Activated naive CD8-positive, alpha-beta T cell treated with anti-CD3 and anti-CD28 coated beads, Interleukin-2, amount 50 U/mL, for 24 hours (primary cell): ENCODE measurements around the gene CYP2A6.
"Not testable (repeated sequence)": the region's sequence is repeated elsewhere in the genome, so short reads cannot be mapped to it uniquely, and the experiment has no call there.

ENCODE experiments used
- ATAC-seq: fragments of 150-1000 bp; cut with Tn5 transposase; one replicate; pipeline ENCODE4 v1.10.0; 2021
- DNase-seq: peaks from one replicate; pipeline ENCODE4 v3.0.0; 2021
- H3K27ac Mint-ChIP-seq: one replicate; pipeline ENCODE4 v1.8.0; 2021; ENCODE audit warnings: mild to moderate bottlenecking, mixed read lengths
- H3K27me3 Mint-ChIP-seq: one replicate; pipeline ENCODE4 v1.8.0; 2021; ENCODE audit warnings: mixed read lengths
- H3K36me3 Mint-ChIP-seq: one replicate; pipeline ENCODE4 v1.8.0; 2021; ENCODE audit warnings: low read depth, mixed read lengths
- H3K4me1 Mint-ChIP-seq: one replicate; pipeline ENCODE4 v1.8.0; 2021; ENCODE audit warnings: mixed read lengths
- H3K4me3 Mint-ChIP-seq: one replicate; pipeline ENCODE4 v1.8.0; 2021; ENCODE audit warnings: mild to moderate bottlenecking, moderate library complexity, mixed read lengths
- H3K9me3 Mint-ChIP-seq: one replicate; pipeline ENCODE4 v1.8.0; 2021; ENCODE audit warnings: mixed read lengths

CYP2A6 gene

GRCh38 chr19:40850277-40850676, at the start of gene CYP2A6:
TSS of gene CYP2A6 (minus strand) at chr19:40850447. CDS start at chr19:40850426, 21 bp downstream.
- DNase-seq, ATAC-seq, H3K4me3 Mint-ChIP-seq, H3K9me3 Mint-ChIP-seq, H3K36me3 Mint-ChIP-seq, H3K4me1 Mint-ChIP-seq, H3K27ac Mint-ChIP-seq: not testable (repeated sequence)
- H3K27me3 Mint-ChIP-seq, result peaks cover 20% of the 10 kb centered on the region

GRCh38 chr19:40899964-40900363, 49.7 kb upstream of the CYP2A6 start:
- peak; percentile 28 for ATAC-seq
- H3K9me3 Mint-ChIP-seq, H3K36me3 Mint-ChIP-seq, H3K27me3 Mint-ChIP-seq, H3K27ac Mint-ChIP-seq, DNase-seq, H3K4me1 Mint-ChIP-seq, H3K4me3 Mint-ChIP-seq: not testable (repeated sequence)

- not testable (repeated sequence) for ATAC-seq, H3K9me3 Mint-ChIP-seq
Measured at GRCh38 chr19:40896843-40897789, 46.9 kb upstream of the CYP2A6 start.

GRCh38 chr19:40896418-40896796, 46.2 kb upstream of the CYP2A6 start:
- H3K27ac Mint-ChIP-seq, result no peak overlapping the region
- DNase-seq (no peak), ATAC-seq (no peak)
- no peaks in the 10 kb centered on the region for H3K9me3 Mint-ChIP-seq
- H3K4me3 Mint-ChIP-seq, result no peak overlapping the region
- peaks cover 7% of the 10 kb centered on the region for H3K4me1 Mint-ChIP-seq
- no peaks in the 10 kb centered on the region for H3K36me3 Mint-ChIP-seq
- H3K27me3 Mint-ChIP-seq, result peaks cover 2% of the 10 kb centered on the region

More at GRCh38 chr19:40896843-40897789, 46.9 kb upstream of the CYP2A6 start:
- H3K27me3 Mint-ChIP-seq, H3K36me3 Mint-ChIP-seq, H3K4me3 Mint-ChIP-seq, H3K4me1 Mint-ChIP-seq, DNase-seq: not testable (repeated sequence)
- H3K27ac Mint-ChIP-seq, result peak overlapping the region; percentile 23

- H3K27me3 Mint-ChIP-seq, result peaks cover 5% of the 10 kb centered on the region
Measured at GRCh38 chr19:40893112-40893511, 42.9 kb upstream of the CYP2A6 start.

GRCh38 chr19:40889366-40889765, 39.1 kb upstream of the CYP2A6 start:
- H3K36me3 Mint-ChIP-seq, result no peaks in the 10 kb centered on the region
- no peak overlapping the region for H3K27ac Mint-ChIP-seq
- peaks cover 5% of the 10 kb centered on the region for H3K27me3 Mint-ChIP-seq
- DNase-seq, result no peak
- no peak overlapping the region for H3K4me3 Mint-ChIP-seq
- H3K9me3 Mint-ChIP-seq, result no peaks in the 10 kb centered on the region
- no peak for ATAC-seq
- H3K4me1 Mint-ChIP-seq, result no peaks in the 10 kb centered on the region

More at GRCh38 chr19:40893112-40893511, 42.9 kb upstream of the CYP2A6 start:
- Mint-ChIP-seq H3K4me3 (no peak overlapping the region), H3K27ac (no peak overlapping the region), H3K36me3 (no peaks in the 10 kb centered on the region), H3K4me1 (no peaks in the 10 kb centered on the region), H3K9me3 (no peaks in the 10 kb centered on the region)
- no peak for ATAC-seq
- DNase-seq, result no peak

GRCh38 chr19:40888191-40888590, 37.9 kb upstream of the CYP2A6 start:
- no peaks in the 10 kb centered on the region for H3K9me3 Mint-ChIP-seq
- H3K4me3 Mint-ChIP-seq, result no peak overlapping the region
- H3K36me3 Mint-ChIP-seq, result no peaks in the 10 kb centered on the region
- ATAC-seq (no peak), DNase-seq (no peak)
- no peak overlapping the region for H3K27ac Mint-ChIP-seq
- no peaks in the 10 kb centered on the region for H3K4me1 Mint-ChIP-seq
- H3K27me3 Mint-ChIP-seq, result peaks cover 5% of the 10 kb centered on the region

GRCh38 chr19:40884187-40884931, 34.1 kb upstream of the CYP2A6 start:
- not testable (repeated sequence) for H3K4me3 Mint-ChIP-seq, H3K9me3 Mint-ChIP-seq, H3K27ac Mint-ChIP-seq, ATAC-seq, DNase-seq, H3K36me3 Mint-ChIP-seq, H3K4me1 Mint-ChIP-seq
- peaks cover 20% of the 10 kb centered on the region for H3K27me3 Mint-ChIP-seq

- not testable (repeated sequence) for H3K9me3 Mint-ChIP-seq, H3K27ac Mint-ChIP-seq, H3K36me3 Mint-ChIP-seq, DNase-seq, ATAC-seq, H3K4me3 Mint-ChIP-seq, H3K4me1 Mint-ChIP-seq
- peaks cover 33% of the 10 kb centered on the region for H3K27me3 Mint-ChIP-seq
Measured at GRCh38 chr19:40882062-40882461, 31.8 kb upstream of the CYP2A6 start, which contains the start of gene CYP2A7. TSS of gene CYP2A7 (minus strand) at chr19:40882231. CDS start at chr19:40882210, 21 bp downstream.

GRCh38 chr19:40879349-40879748, 29.1 kb upstream of the CYP2A6 start:
- H3K27ac Mint-ChIP-seq, H3K9me3 Mint-ChIP-seq, H3K4me3 Mint-ChIP-seq, ATAC-seq, DNase-seq, H3K4me1 Mint-ChIP-seq, H3K36me3 Mint-ChIP-seq: not testable (repeated sequence)
- peaks cover 39% of the 10 kb centered on the region for H3K27me3 Mint-ChIP-seq

GRCh38 chr19:40875526-40875951, 25.3 kb upstream of the CYP2A6 start:
- not testable (repeated sequence) for H3K36me3 Mint-ChIP-seq, H3K27ac Mint-ChIP-seq, H3K9me3 Mint-ChIP-seq, H3K4me1 Mint-ChIP-seq
- Mint-ChIP-seq H3K4me3 (peak overlapping the region; percentile 59), H3K27me3 (peaks cover 31% of the 10 kb centered on the region)
- peak; percentile 97 for DNase-seq
- ATAC-seq, result peak; percentile 94

GRCh38 chr19:40874874-40875273, 24.6 kb upstream of the CYP2A6 start:
- DNase-seq, H3K9me3 Mint-ChIP-seq, H3K27ac Mint-ChIP-seq, H3K36me3 Mint-ChIP-seq, ATAC-seq, H3K4me1 Mint-ChIP-seq: not testable (repeated sequence)
- Mint-ChIP-seq H3K27me3 (peaks cover 28% of the 10 kb centered on the region), H3K4me3 (peak overlapping the region; percentile 59)

GRCh38 chr19:40873873-40874272, 23.6 kb upstream of the CYP2A6 start:
- not testable (repeated sequence) for H3K4me1 Mint-ChIP-seq, H3K36me3 Mint-ChIP-seq, H3K4me3 Mint-ChIP-seq, H3K27ac Mint-ChIP-seq, DNase-seq, ATAC-seq, H3K9me3 Mint-ChIP-seq
- peaks cover 19% of the 10 kb centered on the region for H3K27me3 Mint-ChIP-seq

- H3K36me3 Mint-ChIP-seq, result no peaks in the 10 kb centered on the region
- H3K27me3 Mint-ChIP-seq, result peaks cover 8% of the 10 kb centered on the region
- peaks cover 9% of the 10 kb centered on the region for H3K4me1 Mint-ChIP-seq
- H3K27ac Mint-ChIP-seq, result no peak overlapping the region
- DNase-seq (no peak), ATAC-seq (no peak)
- no peaks in the 10 kb centered on the region for H3K9me3 Mint-ChIP-seq
- H3K4me3 Mint-ChIP-seq, result no peak overlapping the region
Measured at GRCh38 chr19:40872209-40872608, 22.0 kb upstream of the CYP2A6 start.

- H3K27me3 Mint-ChIP-seq, result peaks cover 4% of the 10 kb centered on the region
- no peak overlapping the region for H3K4me3 Mint-ChIP-seq
Measured at GRCh38 chr19:40867701-40868100, 17.5 kb upstream of the CYP2A6 start.

More at GRCh38 chr19:40867701-40868100, 17.5 kb upstream of the CYP2A6 start:
- H3K36me3 Mint-ChIP-seq, result no peaks in the 10 kb centered on the region
- no peaks in the 10 kb centered on the region for H3K9me3 Mint-ChIP-seq
- H3K4me1 Mint-ChIP-seq, result no peaks in the 10 kb centered on the region
- H3K27ac Mint-ChIP-seq, result no peak overlapping the region
- ATAC-seq (no peak), DNase-seq (no peak)
